Activated CD4-positive, alpha-beta T cell treated with anti-CD3 and anti-CD28 coated beads, Interleukin-2, Interleukin-4, amounts not matched to agents 100 ng/mL and 50 ng/mL, durations not matched to agents 16 hours and 8 hours (primary cell): ENCODE results near the gene SZRD1.

Experiments
- DNase-seq: peaks from one replicate; pipeline ENCODE4 v3.0.0-alpha.2; 2020; ENCODE audit warnings: low spot score

The SZRD1 gene

GRCh38 chr1:16440131-16440469 lies 73.1 kb downstream of the SZRD1 start:
- DNase-seq = no peak

GRCh38 chr1:16440470-16441281 lies 73.6 kb downstream of the SZRD1 start, which contains the start of gene NECAP2:
Gene NECAP2, plus strand, starts transcription at chr1:16440724. Its CDS starts 38 bp downstream, at chr1:16440762.
- DNase-seq = peak; percentile 96

- no peak for DNase-seq
Measured at GRCh38 chr1:16441282-16441665, 74.2 kb downstream of the SZRD1 start.

GRCh38 chr1:16442265-16442664 lies 75.2 kb downstream of the SZRD1 start:
- DNase-seq = peak; percentile 24

GRCh38 chr1:16442941-16443340 lies 75.9 kb downstream of the SZRD1 start:
- no peak for DNase-seq

DNA sequence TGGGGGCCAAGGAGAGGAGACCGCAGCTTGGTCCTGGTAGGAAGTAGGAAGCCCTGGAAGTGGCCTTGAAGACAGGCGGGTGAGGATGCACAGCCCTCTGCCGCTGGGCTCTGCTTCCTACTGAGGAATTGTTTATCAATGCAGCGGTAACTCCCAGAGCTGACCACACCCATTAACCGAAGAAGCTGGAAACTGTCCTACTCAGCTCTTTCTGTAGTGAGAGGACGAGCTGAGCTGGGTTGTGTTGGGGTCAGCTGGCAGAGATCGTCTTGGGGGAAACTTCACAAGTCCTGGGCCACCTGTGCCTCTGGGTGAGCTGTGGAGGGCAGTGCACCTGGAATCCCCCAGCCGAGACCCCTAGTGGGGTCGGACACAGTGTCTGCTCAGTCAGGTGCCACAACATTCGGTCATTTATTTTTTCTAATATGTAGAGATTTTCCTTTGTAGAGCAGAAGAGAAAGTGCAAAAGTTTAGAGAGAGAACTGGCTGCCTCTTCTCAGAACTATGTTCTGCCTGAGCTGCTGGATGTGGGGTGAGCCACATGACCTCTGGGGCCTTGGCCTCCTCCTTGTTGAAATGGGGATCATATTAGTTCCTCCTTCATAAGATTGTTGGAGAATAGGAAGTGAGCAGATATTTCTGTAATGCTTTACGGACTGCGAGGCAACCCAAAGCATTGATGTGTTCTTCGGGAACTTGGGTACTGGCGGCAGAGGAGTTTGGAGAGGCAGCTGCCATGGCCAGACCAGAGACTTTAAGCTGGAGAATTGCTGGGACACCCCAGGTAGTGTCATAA lies 77.1 kb downstream of the SZRD1 start:
- no peak for DNase-seq

GRCh38 chr1:16445052-16445451 lies 78.0 kb downstream of the SZRD1 start:
- no peak for DNase-seq

GRCh38 chr1:16446116-16446515 lies 79.1 kb downstream of the SZRD1 start:
- DNase-seq = no peak

DNA sequence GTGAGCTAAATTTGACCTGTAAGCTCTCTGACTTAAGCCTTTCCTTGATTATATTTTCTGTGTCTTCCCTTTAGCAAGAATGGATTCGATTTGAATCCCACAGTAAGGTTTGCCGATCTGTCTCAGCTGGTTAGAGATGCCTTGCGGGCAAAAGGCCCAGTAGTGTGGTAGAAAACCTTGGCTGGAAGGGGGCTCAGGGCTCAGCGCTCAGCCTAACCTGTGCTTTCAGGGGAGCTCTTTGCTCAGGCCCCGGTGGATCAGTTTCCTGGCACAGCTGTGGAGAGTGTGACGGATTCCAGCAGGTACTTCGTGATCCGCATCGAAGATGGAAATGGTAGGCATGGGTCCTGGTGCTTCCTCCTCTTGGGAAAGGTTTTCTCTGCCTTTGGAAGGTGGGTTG lies 80.6 kb downstream of the SZRD1 start:
- no peak for DNase-seq
